ENCODE data around the gene FRAT2.
A peak's percentile ranks its signal among the peaks of the same experiment; 100 is the strongest.

Gene FRAT2

DNA sequence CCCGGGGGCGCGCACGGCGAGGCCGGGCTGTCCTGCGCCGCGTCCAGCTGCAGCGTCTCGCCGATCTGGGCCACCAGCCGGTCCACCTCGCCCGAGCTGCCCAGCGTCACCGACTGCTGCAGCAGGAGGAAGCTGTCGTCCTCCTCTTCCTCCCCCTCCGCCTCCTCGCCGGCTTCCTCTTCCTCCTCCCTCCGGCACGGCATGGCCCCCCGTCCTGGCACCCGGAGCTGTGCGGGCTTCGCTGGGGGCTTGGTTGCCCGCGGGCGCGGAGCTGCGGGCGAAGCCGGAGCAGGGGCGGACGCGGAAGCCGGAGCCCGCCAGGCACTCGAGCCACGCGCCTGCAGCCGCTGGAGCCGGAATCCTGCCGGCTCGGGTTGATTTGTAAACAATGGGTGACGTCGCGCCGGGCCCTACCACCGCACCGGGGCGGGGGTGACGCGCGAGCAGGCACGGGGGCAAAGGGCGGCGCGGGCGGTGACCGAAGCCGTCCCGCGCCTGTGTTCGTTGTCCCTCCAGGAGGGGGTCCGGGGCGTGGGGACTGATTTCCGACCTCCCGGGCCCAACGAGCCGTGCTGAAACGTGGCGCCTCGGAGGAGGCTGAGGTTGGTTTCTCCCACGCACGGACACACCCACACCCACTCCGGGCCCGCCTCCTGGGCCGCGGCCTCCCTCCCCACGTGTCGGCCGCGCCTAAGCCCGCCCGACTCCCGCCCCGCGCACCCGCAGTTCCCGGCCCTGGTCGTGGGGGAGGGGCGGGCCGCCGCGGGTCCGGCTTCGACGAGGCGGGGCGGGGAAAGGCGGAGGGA is at the start of gene FRAT2:
FRAT2 (minus strand) TSS at position 360 of the 806 bp plus-strand sequence; CDS start at position 203, 157 bp downstream.
- peak; percentile 88 for DNase-seq

GRCh38 chr10:97384156-97384555 is 49.6 kb upstream of the FRAT2 start:
- DNase-seq = no peak

DNA sequence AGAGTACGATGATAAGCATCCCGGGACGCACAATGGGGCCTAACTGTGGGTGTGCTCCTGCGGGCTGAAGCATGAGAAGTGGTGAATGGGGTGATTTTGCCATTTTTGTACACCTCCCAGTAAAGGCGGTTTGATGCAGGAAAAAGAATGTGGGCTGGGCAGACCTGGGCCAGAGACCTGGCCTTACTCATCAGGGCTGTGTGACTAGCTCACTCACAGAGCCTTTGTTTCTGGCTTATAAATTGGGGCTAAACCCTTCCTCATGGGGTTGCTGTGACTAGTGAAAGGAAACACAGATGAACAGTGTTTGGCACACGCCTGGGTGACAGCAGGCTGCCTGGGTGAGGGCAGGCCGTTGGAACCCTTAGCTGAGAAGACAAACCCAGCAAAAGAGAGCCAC is 48.6 kb upstream of the FRAT2 start:
- DNase-seq = no peak

- no peak for DNase-seq
These were observed 47.1 kb upstream of the FRAT2 start for GRCh38 chr10:97381626-97382025.

DNA sequence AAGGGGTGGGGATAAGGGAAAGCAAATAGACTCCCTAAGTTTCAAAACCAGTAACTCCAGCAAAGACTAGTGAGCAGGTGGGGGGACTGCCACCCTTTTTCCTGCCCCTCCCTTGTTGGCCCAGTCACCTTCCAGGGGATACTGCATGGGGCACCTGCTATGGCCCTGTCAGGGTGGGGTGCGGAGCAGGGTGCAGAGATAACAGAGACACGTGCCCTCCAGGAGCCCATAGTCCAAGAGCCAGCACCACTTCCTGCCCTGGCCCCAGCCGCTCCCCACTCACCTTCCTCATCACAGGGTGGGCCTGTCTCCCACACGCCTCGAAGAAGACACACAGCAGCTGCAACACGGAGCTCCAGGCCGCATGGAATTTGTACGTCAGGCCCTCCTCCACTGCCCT is 46.0 kb upstream of the FRAT2 start:
- DNase-seq = no peak

DNA sequence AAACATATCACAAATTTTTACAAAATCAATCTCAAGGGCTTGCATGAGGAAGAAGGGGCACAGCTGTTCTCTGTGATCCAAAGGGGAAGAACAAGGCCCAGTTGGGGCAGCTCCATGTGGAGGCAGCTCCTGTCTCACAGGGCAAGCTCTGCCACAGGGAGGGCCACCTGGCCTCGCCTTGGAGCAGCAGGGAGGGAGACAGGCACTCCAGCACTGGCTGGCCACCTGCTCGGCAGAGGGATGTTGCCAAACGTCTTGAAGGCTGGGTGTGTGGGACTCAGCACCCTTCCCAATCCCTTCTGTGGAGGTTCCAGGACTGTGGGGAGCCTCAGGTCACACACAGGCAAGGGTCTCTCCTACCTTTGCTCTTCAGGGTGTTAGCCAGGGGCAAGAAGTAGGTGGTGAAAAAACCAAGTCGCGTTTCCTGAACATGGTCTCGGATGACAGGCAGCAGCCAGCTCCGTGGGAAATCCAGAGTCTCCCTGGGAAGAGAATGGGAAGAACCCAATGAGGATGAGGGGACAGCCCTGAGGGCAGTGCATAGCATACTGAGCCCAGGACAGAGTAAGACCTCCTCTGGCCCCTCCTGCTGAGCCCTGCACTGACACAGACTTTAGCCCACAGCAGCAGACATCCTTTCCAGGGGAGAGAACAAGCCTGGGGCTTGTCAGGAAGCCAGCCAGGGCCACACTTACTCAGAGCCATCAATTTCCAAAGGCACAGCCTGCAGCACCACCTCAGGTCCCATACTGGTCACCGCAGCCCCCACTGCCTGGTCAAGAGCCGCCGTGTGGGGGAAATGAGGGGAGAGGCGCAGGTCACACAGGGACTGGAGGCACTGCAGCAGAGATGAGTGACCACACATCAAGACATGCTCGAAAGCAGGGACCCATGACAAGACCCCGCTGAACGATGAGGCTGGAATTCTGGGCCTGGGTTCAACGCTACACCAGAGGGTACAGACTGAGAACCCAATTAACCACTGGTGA is 44.7 kb upstream of the FRAT2 start:
- DNase-seq = no peak

DNA sequence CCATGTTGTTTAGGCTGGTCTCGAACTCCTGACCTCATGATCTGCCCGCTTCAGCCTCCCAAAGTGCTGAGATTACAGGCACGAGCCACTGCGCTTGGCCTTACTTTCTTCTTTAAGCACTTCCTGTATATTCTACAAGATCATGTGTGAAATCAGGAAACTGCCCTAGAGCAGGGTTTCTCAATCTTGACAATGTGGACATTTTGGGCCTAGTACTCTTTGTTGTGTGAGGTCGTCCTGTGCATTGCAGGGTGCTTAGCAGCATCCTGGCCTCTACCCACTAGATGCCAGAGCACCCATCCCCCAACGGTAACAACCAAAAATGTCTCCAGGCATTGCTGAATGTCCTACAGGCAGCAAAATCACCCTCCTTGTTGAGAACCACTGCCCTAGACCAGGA is 41.9 kb upstream of the FRAT2 start:
- no peak for DNase-seq

DNA sequence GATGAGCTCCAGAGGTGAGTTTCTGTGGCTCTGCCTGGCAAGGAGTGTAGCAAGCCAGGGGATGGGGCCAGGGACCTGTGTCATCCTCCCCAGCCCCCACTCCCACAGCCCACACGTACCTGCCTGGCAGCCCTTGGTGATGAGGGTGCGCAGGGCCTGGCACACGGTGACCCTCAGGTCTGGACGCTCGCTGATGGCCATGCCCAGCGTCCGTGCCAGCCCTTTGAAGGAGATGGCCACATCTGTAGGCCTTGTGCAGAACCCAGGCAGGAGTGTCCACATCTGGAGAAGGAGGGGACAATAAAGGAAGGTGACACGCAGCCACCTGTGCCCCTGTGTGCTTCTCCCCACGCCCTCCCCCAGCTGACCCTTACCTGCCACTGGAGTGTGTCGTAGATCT is 38.9 kb upstream of the FRAT2 start:
- DNase-seq = no peak

DNA sequence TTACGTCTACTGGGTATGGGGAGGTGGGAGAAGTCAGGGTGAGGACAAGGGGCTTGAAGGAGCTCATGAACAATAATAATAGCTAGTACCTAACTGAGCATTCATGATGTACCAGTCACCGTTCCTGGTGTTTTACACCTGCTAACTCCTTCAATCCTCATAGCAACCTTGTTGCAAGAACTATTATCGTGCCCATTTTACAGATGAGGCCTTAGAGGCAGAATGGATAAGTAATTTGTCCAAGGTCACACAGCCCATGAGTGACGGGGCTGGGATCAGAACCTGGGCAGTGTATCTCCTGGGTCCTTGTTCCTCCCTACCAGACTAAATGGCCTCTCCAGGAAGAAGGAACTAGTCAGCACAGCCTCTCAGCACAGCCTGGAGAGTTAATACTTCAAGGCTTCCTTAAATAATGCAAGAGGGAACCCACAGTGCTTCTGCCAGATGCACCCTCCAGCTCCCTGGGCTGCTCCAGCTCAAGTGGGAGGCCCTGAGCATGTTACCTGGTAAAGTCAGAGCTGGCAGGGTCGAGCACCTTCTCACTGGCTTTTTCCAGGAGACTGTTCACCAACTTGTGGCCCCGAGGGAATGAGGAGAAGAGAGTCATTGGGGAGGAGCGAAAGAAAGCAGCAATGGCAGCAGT is 37.8 kb upstream of the FRAT2 start:
- no peak for DNase-seq

- DNase-seq = no peak
These were observed 37.2 kb upstream of the FRAT2 start for GRCh38 chr10:97371696-97372095.

- DNase-seq = no peak
These were observed 32.7 kb upstream of the FRAT2 start for GRCh38 chr10:97367126-97367649.

- no peak for DNase-seq
These were observed 32.0 kb upstream of the FRAT2 start for GRCh38 chr10:97366572-97366971.

DNA sequence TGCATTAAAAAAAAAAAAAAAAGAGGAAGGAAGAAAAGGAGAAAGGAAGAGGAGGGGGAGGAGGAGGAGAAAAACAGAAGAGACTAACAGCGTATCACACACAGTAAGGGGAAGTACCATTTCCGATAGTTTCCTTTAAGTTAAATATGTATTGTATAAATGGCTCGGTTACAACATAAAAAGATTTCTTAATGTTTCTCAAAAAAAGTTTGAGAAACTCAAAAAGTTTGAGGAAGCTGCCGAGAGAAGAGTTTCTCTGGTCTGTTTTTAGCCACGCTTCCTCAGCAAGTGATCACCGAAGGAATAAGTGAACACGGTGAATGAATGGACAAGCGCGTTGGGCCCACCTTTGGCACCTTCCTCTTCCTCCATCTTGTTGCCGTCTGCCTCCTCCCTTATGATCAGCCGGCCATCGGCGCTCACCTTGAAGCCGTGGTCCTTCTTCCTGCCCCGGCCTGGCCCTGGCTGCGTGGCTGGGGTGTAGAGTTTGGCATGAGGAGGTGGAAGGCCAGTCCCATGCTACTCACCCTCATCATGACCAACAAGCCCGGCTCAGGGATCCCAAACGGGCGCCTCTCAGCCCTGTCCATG is 31.3 kb upstream of the FRAT2 start:
- DNase-seq = peak; percentile 86

DNA sequence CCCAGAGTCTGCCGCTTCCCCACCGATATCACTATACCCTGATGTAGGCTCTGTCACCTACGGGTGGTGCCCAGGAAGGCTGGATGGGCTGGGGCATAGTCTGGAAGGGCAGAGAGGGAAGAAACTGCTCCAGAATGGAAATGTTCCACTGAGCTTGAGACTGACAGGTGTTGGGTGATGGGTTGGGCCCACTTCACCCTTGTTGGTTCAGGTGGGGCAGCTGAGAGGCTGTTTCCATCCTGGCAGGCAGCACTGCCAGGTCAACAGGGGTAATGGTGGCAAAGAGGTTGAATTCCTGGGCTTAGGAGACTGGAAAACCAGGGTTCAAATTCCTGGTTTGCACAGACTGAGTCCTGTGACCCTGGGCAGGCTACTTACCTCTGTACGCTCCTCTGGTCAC is 28.5 kb upstream of the FRAT2 start:
- DNase-seq = no peak

DNA sequence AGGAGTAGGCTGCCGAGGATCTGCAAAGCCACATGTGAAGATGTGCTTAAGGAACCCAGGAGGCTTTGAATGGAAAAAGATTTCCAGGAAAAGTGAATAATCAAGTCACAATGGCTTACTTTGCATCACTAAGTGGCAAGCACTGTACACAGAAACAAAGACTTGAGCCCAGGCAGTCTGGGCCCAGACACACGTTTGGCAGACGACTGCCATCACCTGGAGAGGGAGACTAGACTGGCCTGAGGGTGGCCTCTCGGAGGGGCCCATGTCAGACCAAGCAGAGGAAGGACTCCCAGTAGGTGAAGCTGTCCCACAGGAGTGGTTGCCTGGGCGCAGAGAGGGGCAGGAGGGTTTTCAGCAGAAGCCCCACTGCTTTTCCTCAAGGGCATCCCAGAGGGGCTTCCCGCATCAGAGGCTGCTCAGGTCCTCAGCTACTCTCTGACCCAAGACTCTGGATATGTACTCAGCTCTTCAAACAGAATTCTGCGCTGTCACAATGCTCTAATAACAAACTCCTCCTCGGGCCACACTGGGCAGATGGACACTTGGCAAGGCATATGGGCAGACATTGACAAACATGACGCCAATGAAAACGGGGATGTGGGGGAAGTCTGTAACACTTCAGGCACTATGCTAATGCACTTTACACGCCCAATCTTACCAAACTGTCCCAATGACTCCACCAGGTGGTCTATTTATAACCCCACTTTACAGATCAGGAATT is 27.9 kb upstream of the FRAT2 start:
- no peak for DNase-seq

DNA sequence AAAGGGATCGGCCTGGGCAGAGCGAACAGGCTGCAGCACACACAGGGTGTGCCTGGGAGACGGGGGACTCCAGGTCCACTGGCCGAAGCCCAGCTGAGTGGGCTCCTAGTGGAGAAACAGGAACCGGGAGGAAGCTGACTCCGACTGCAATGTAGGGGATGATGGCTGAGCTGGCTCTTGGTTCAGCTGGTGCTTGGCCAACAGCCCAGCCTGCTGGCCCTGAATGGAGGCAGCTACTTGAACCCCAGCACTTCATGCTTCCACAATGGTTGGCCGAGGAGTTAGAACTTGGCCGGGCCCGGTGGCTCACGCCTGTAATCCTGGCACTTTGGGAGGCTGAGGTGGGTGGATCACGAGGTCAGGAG is 27.0 kb upstream of the FRAT2 start:
- no peak for DNase-seq

GRCh38 chr10:97360705-97361536 is 26.4 kb upstream of the FRAT2 start:
- no peak for DNase-seq

GRCh38 chr10:97358781-97359180 is 24.3 kb upstream of the FRAT2 start:
- no peak for DNase-seq

DNA sequence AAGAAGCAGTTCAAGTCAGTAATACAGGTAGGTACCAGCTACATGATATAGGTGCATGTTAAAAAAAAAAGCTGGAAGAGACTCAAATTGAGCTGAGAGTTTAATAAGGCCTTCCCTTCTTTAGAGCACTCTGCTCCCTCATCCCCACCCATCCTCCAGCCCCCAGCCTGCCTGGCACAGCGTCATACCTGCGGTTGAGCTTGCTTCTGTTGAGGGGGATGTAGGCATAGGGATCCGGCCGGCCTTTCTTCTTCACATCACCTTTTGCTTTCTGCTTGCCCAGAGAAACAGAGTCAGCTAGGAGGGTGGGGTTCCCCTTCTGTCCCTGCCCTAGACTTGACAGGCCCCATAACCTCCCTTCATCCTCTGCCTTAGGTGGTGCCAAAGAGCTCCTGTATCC is 23.8 kb upstream of the FRAT2 start:
- no peak for DNase-seq

- no peak for DNase-seq
These were observed 22.4 kb upstream of the FRAT2 start for GRCh38 chr10:97356918-97357317.

DNA sequence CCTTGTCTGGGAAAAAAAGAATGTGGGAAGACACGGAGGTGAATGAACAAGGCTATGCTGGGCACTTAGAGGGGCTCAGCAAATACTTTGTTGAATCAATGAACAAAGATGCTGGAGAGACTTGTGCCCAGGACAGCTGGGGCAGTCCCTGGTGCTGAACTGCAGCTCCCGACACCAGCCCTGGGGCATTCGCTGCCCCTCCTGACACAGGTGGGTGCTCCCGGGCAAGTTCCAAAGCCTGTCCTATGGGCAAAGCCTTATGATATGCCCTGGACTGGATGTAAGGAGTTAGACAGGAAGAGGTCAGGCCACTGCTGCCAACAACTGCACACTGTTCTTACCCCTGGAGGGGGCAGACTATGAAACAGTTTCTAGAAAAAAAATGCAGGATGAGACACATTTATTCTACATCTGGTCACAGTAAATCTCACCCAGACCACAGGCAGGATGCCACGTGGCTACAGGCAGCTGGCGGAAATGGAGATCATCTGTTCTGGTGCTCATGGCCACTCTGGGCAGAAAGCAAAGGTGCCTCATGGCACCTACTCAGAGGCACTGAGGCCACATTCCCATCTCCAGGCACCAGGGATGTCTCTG is 21.9 kb upstream of the FRAT2 start:
- peak; percentile 6 for DNase-seq

Measured in KG1 (cell line).